SU-DHL-6 (cell line): ENCODE measurements around the gene IMPACT.

Source experiments
- H2AFZ ChIP-seq: fragments of 200-600 bp; sonication (generic); 2 replicates; pipeline ENCODE4 v1.6.1; 2014; ENCODE audit warnings: low read depth, mild to moderate bottlenecking, moderate library complexity, mixed read lengths, antibody characterized with exemption, low read length; ENCODE audit not compliant: severe bottlenecking
- H3F3A ChIP-seq: fragments of 200-600 bp; shearing (Covaris generic); 2 replicates; pipeline ENCODE4 v1.6.0; 2016; ENCODE audit warnings: antibody characterized with exemption, mild to moderate bottlenecking; ENCODE audit not compliant: insufficient read depth
- H3K27ac ChIP-seq: fragments of 200-600 bp; sonication (generic); 2 replicates; pipeline ENCODE4 v1.5.1; 2016; ENCODE audit warnings: low read depth, mild to moderate bottlenecking, low read length, moderate library complexity, mixed read lengths
- H3K27me3 ChIP-seq: fragments of 200-600 bp; sonication (generic), shearing (Covaris generic); 2 replicates; pipeline ENCODE4 v1.6.0; 2014; ENCODE audit warnings: mild to moderate bottlenecking, low read length
- H3K36me3 ChIP-seq: fragments of 200-600 bp; sonication (generic); 2 replicates; pipeline ENCODE4 v1.6.1; 2014; ENCODE audit warnings: mild to moderate bottlenecking, low read length, mixed read lengths
- H3K4me2 ChIP-seq: fragments of 300-600, 200-600 bp; shearing (Covaris generic), sonication (generic); 2 replicates; pipeline ENCODE4 v1.6.0; 2014; ENCODE audit warnings: low read length, low read depth, mild to moderate bottlenecking; ENCODE audit not compliant: poor library complexity, severe bottlenecking
- H3K4me3 ChIP-seq: fragments of 200-600 bp; sonication (generic); 2 replicates; pipeline ENCODE4 v1.5.1; 2014; ENCODE audit warnings: antibody characterized with exemption, low read length, mild to moderate bottlenecking, mixed read lengths; ENCODE audit not compliant: insufficient read depth, poor library complexity, severe bottlenecking
- H3K79me2 ChIP-seq: fragments of 200-600 bp; sonication (generic); 2 replicates; pipeline ENCODE4 v1.6.1; 2014; ENCODE audit warnings: mild to moderate bottlenecking, low read length, moderate library complexity; ENCODE audit not compliant: insufficient read depth
- H3K9ac ChIP-seq: fragments of 200-600 bp; sonication (generic); 2 replicates; pipeline ENCODE4 v1.7.0; 2014; ENCODE audit warnings: mild to moderate bottlenecking, low read length
- H3K9me2 ChIP-seq: fragments of 200-600 bp; sonication (generic); replicated peaks from 2 replicates; pipeline ENCODE4 v1.6.1; 2014; ENCODE audit warnings: low read length; ENCODE audit not compliant: insufficient read depth
- H3K9me3 ChIP-seq: fragments of 200-600 bp; sonication (generic); 2 replicates; pipeline ENCODE4 v1.6.1; 2014; ENCODE audit warnings: low read length, mixed read lengths; ENCODE audit not compliant: insufficient read depth
- H4K20me1 ChIP-seq: fragments of 200-600 bp; sonication (generic); 2 replicates; pipeline ENCODE4 v1.6.1; 2014; ENCODE audit warnings: low read depth, mild to moderate bottlenecking, antibody characterized with exemption, low read length, moderate library complexity, mixed read lengths
- EZH2phosphoT487 ChIP-seq: fragments of 200-600 bp; sonication (generic), shearing (Covaris generic); conservative IDR thresholded peaks from 2 replicates; pipeline ENCODE4 v1.6.1; 2018; ENCODE audit warnings: mild to moderate bottlenecking, antibody characterized with exemption, low read length, moderate library complexity, mixed read lengths
- TF ChIP-seq, protein P1 (sequence below): fragments of 200-600 bp; sonication (generic); IDR thresholded peaks from one replicate; pipeline ENCODE4 v1.5.1; 2017; ENCODE audit warnings: antibody characterized with exemption, mild to moderate bottlenecking, low read length, moderate library complexity; ENCODE audit not compliant: insufficient read depth, poor library complexity, severe bottlenecking

IMPACT gene

GRCh38 chr18:24456549-24456948 lies 30.1 kb downstream of the IMPACT start:
- Histone ChIP-seq H2AFZ (no peak overlapping the region), H3K9me3 (no peaks in the 10 kb centered on the region), H3K9ac (no peak overlapping the region), H4K20me1 (no peaks in the 10 kb centered on the region), H3F3A (no peaks in the 10 kb centered on the region), H3K36me3 (no peaks in the 10 kb centered on the region), H3K9me2 (no peaks in the 10 kb centered on the region), H3K4me2 (no peak overlapping the region), H3K4me3 (no peak overlapping the region), H3K79me2 (no peaks in the 10 kb centered on the region), H3K27me3 (no peaks in the 10 kb centered on the region), H3K27ac (no peak overlapping the region)
- no peak for TF ChIP-seq EZH2phosphoT487
- TF ChIP-seq, protein P1, sequence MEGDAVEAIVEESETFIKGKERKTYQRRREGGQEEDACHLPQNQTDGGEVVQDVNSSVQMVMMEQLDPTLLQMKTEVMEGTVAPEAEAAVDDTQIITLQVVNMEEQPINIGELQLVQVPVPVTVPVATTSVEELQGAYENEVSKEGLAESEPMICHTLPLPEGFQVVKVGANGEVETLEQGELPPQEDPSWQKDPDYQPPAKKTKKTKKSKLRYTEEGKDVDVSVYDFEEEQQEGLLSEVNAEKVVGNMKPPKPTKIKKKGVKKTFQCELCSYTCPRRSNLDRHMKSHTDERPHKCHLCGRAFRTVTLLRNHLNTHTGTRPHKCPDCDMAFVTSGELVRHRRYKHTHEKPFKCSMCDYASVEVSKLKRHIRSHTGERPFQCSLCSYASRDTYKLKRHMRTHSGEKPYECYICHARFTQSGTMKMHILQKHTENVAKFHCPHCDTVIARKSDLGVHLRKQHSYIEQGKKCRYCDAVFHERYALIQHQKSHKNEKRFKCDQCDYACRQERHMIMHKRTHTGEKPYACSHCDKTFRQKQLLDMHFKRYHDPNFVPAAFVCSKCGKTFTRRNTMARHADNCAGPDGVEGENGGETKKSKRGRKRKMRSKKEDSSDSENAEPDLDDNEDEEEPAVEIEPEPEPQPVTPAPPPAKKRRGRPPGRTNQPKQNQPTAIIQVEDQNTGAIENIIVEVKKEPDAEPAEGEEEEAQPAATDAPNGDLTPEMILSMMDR, result no peak

DNA sequence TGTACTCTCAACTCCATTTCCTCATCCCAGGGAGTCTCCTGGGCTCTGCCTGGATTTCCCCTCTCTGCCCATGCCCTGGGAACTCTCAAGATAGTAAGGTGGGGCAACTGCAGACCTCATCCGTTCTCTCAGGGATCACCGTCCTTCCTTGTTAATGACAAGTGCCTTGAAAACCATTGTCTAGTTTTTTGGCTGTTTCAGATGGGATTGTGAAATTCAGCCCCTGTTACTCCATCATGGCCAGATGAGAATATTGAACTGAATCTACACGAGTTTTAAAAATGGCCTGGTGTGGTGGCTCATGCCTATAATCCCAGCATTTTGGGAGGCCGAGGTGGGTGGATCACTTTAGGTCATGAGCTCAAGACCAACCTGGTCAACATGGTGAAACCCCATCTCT lies 33.3 kb downstream of the IMPACT start:
- Histone ChIP-seq H3K36me3 (no peaks in the 10 kb centered on the region), H3K4me2 (no peak overlapping the region), H3K79me2 (no peaks in the 10 kb centered on the region), H3K9ac (no peak overlapping the region), H2AFZ (no peak overlapping the region), H3K27ac (no peak overlapping the region), H3K9me2 (no peaks in the 10 kb centered on the region), H3K27me3 (no peaks in the 10 kb centered on the region), H3K4me3 (no peak overlapping the region), H3F3A (no peaks in the 10 kb centered on the region), H4K20me1 (no peaks in the 10 kb centered on the region), H3K9me3 (no peaks in the 10 kb centered on the region)
- TF ChIP-seq, protein P1, result no peak
- no peak for TF ChIP-seq EZH2phosphoT487

DNA sequence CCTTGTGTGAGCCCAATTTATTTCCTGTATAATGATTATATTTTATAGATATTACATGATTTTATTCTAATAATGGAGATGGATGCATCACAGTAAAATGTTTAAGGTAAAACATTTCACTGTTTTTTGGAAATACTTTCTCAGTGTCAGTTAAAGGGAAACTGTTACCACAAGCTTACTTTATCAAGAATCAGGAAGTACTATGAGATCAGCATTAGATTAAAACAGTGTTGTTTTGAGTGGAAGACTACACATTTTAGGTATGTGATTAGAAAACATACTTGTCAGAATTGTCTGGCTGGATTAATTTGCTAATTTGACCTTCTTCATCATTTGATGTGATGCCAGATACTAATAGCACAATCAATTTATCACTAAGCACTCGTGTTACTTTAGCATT lies 33.9 kb downstream of the IMPACT start, which contains the start of gene HRH4:
Gene HRH4 (plus strand): TSS at position 250 of the 400 bp plus-strand sequence. CDS start 92 bp downstream, at position 342.
- TF ChIP-seq, protein P1, result no peak
- TF ChIP-seq EZH2phosphoT487, result no peak
- H2AFZ ChIP-seq, result no peak within 1 kb of the TSS
- no peaks in the 10 kb centered on the region for H3K9me3 ChIP-seq
- no peak within 1 kb of the TSS for H3K4me2 ChIP-seq
- no peaks in the 10 kb centered on the region for H3K27me3 ChIP-seq
- no peaks in the 10 kb centered on the region for H4K20me1 ChIP-seq
- no peaks in the 10 kb centered on the region for H3F3A ChIP-seq
- no peaks in the 10 kb centered on the region for H3K36me3 ChIP-seq
- H3K4me3 ChIP-seq, result no peak within 1 kb of the TSS
- H3K9me2 ChIP-seq, result no peaks in the 10 kb centered on the region
- no peaks in the 10 kb centered on the region for H3K79me2 ChIP-seq
- no peak within 1 kb of the TSS for H3K9ac ChIP-seq
- H3K27ac ChIP-seq, result no peak within 1 kb of the TSS
